IPS DF 4.7 (cell line): ENCODE measurements around the gene MRPL41.
"Not testable (repeated sequence)": the region's sequence is repeated elsewhere in the genome, so short reads cannot be mapped to it uniquely, and the experiment has no call there.

Source experiments
- DNase-seq: peaks from one replicate; pipeline ENCODE4 v3.0.0-alpha.2; 2013; ENCODE audit warnings: low spot score; ENCODE audit errors: extremely low read depth

MRPL41 gene

DNA sequence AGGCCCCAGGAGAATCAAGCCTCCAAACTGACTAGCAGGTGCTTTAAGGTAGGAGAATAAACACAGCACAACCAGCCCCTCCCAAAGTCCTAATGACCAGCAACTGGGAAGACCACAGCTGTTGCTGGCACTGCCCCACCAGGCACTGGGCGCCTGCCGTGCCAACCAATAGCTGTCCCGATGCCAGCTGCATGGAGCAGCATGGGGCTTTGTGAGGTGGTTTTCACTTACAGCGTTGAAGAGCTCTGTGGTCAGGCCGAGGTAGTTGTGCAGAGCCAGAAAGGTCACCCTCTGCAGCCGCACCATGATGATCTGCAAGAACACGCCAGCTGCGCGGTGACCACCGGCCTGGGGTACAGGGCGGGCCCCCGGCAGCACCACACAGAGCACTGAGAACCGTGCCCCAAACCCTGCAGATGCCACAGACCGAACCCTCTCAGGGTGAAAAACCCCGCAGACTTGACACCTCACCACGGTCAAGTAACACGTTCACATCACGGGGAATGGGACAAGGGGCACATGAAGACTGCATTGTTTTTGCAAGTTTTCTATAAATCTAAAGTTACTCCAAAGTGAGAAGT is 30.2 kb upstream of the MRPL41 start:
- no peak for DNase-seq

DNA sequence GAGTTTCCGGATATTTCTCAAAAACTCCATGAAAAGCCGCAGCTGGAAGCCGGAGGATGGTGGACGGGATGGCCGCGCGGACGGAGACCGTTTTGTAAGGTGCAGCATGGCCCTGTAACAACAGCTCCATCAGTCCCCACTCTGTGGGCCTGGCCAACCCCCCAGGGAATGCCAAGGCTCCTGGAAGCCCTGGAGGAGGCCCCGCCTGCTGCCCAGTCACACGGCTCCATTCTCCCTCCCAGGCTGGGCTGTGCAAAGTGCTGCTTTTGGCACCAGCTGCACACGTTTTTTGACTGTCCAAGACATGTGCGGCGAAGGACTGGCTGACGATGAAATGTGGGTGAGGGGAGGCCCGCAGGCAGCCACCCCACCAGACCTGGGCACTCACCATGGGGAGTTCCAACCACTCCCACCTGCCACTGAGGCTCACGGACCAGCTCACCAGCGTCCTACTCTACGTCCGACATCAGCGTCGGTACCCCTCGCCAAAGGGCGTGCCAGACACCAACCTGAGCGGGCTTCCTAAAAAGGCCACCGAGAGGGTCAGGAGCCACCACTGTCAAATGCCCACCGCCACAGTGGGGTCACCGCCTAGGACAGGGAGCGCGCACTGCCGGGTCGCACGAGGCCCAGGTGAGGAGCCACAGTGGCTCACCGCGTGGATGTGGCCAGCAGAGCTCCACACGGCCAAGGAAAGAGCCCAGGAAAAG is 28.8 kb upstream of the MRPL41 start:
- DNase-seq, result no peak

DNA sequence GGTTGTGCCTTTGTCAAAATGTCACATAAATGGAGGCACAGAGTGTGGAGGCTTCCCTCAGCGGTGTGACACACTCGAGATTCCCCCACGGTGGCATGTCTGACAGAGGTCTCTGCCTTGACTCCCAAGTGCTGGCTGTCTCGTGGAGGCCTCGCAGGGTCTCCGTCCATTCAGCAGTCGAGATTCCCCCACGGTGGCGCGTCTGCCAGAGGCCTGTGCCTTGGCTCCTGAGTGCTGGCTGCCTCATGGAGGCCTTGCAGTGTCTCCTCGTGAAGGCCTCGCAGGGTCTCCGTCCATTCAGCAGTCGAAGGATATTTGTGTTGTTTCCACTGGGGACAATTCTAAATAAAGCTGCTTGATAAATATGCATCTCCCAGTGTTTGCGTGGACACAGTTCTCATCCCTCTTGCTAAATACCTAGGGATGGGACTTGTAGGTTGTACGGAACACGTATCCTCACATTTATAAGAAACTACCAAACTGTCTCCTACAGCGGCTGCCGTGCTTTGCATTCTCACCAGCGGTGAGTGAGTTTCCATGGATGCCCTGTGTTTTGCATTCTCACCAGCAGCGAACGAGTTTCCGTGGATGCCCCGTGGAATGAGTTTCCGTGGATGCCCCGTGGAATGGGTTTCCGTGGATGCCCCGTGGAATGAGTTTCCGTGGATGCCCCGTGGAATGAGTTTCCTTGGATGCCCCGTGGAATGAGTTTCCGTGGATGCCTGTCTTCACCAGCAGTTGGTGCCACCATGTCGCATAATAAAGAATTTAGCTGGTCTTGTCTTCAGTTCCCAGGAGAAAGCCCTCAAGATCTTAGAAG is 27.3 kb upstream of the MRPL41 start:
- no peak for DNase-seq

DNA sequence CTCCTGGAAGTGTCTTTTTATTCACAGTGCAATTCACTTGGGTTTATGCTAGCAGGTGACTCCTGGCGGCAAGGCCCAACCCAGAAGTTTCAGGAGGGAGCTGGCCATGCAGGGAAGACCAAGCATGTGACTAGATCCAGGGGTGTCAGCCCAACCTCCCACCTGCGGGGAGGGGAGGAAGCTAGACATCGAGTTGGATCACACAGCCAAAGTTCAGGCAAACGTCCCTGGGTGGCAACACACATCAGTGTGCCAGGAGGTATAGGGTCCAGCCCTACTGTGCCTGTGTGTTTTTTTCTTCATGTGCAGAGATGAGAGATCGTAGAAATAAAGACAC is 26.7 kb upstream of the MRPL41 start:
- no peak for DNase-seq

DNA sequence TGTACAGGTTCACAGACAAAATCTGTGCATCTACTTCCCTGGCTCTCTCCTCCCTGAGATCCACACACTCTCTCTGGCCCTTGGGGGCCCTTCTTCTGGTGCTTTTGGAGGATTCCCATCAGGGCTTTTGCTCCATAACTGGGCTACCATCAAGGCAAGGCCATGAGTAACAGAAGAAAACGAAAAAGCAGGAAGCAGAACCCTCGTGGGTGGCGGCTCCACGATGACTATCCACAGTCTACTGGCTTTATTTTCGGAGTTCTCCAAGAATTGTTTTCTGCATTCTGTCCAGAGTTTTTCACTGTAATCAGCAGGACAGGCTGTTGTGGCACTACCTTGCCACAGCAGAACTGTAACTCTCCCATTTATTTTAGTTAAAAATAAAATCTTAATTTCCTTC is 21.3 kb upstream of the MRPL41 start:
- DNase-seq, result no peak

DNA sequence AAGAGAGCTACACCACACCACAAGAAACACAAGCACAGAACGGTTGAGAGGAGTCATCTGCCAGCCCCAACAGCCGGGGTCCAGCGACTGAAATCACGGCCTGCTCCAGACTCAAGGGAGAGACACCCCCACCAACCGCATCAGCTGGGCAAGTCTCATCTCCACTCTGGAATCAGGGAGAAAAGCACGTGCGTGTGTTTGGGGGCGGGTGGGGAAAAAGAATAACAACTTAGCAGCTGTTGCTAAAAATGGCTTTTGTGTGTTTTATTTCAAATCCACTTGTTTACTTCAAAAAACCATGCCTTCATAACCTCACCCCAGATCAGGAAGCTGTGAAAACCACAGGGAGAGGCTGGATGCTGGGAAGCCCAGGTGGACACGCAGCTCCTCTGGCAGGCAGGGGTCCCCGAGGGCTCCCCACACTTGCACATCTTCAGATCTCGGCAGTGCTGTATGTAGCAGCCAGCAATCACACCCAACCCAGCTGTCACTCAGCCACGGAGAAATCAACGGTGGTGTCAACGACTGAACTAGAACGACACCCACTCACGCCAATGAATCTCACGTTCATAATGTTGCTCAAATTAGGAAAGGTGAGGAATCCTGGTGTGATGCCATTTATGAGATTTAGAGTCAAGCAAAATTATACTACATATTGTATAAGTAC is 20.4 kb upstream of the MRPL41 start:
- DNase-seq, result no peak

DNA sequence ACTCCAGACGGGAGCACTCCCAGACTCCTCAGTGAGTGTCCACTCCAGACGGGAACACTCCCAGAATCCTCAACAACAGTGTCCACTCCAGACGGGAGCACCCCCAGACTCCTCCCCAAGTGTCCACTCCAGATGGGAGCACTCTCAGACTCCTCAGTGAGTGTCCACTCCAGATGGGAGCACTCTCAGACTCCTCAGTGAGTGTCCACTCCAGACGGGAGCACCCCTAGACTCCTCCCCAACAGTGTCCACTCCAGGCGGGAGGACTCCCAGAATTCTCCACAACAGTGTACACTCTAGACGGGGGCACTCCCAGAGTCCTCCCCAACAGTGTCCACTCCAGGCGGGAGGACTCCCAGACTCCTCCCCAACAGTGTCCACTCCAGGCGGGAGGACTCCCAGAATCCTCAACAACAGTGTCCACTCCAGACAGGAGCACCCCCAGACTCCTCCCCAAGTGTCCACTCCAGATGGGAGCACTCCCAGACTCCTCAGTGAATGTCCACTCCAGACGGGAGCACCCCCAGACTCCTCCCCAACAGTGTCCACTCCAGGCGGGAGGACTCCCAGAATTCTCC is 18.7 kb upstream of the MRPL41 start:
- not testable (repeated sequence) for DNase-seq

DNA sequence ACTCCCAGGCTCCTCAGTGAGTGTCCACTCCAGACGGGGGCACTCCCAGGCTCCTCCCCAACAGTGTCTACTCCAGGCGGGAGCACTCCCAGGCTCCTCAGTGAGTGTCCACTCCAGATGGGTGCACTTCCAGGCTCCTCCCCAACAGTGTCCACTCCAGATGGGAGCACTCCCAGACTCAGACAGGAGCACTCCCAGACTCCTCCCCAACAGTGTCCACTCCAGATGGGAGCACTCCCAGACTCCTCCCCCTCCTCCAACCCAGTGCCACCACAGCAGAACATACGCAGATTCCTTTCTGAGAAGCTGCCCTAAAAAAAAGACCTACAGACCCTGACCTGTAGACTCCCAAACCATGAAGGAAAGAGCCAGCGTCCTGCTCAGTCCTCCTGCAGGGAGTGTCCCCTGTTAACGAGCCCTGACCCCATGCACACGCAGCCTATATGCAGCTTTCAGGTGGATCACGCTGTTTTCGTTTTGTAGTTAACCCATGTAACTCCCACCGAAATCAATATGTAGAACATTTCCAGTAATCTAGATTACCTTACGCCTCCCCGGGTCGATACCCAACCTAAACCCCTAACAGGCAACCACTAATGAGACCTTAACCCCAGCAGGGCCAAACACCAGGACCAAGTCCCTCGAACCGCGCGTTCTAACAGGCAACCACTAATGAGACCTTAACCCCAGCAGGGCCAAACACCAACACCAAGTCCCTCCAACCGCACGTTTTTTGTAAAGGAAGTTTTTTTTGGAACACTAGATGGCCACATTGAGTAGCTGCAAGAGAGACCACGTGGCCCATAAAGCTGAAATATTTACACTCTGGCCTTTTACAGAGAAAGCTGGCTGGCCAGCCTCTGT is 17.2 kb upstream of the MRPL41 start:
- DNase-seq, result no peak

DNA sequence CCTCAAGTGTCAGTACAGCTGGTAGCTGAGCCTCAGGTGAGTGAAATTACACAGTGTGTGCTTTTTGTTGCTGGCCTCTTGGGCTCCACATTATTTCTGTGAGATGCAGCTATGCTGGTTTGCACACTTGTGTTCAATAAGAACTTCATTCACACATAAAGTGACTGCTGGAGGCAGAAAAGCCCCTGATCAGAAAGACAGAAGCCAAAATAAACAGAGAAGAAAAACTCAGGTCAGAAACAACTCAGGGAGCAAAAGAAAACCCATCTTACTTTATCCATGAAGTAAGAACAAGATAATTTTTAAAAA is 16.6 kb upstream of the MRPL41 start:
- no peak for DNase-seq

DNA sequence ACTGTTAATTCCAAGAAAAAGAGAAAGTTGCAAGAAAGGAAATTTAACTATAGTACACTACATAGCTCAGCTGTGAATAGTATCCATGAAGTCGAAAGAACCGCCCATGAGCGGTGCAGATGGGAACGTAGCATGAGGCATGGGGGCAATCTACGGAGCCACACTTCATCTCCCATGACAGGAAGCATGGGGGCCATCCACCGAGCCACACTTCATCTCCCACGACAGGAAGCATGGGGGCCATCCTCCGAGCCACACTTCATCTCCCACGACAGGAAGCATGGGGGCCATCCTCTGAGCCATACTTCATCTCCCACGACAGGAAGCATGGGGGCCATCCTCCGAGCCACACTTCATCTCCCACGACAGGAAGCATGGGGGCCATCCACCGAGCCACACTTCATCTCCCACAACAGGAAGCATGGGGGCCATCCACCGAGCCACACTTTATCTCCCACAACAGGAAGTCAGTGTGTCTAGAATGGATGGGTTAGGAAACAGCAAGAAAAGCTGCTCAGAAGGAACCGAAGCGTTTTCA is 15.0 kb upstream of the MRPL41 start:
- DNase-seq, result not testable (repeated sequence)

DNA sequence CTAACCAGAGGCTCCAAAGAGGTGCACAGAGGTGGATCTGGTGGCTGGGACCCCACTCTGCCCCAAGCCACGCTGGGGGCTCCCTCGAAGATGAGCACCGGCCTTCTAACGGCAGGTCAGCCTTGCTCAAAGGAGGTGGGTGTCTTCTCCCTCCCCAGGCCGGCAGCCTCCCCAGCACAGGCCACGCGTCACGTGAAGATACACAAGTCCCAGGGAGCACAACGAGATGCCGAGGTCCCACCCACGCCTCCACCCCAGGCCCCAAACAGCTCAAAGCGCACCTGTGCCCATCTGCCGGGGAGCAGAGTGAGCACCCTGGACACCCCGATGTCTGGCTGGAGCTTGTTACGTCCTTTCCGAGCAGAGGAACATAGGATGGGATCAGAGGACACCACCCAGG is 13.6 kb upstream of the MRPL41 start:
- DNase-seq, result no peak

DNA sequence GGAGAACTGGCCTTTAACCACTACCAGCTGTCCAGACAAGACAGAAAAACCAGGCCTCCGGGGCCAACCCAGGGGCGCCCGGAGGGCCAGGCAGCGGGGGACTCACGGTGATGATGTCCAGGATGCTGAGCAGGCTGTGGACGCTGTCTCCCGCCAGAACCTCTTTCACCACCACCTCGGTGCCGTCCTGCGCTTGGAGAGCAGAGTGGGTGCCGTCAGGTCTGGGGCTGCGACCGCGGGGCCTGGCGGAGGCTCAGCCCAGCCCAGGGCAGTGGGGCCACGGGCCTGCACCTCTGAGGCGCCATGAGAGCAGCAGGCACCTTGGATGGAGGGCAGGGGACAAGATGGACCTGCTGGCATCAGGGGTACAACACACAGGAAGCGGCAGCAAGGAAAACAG is 11.1 kb upstream of the MRPL41 start:
- no peak for DNase-seq

DNA sequence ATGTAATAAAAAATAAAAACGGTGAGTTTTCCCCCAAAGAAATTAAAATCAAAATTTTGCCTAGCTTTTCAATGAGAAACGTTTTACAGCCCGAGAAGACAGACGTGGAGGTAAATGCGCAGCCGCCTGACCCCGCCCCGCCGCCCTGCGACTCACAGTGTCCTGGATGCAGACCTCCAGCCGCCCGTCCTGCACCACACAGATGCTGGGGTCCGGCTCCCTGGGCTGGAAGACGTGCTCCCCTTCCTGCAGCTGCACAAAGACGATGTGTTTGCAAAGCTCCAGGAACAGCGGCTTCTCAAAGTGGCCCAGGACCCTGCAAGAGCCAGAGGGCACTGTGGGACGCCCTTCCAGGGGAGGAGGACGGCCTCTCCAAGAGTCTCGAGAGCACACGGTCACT is 9.2 kb upstream of the MRPL41 start:
- DNase-seq, result no peak

DNA sequence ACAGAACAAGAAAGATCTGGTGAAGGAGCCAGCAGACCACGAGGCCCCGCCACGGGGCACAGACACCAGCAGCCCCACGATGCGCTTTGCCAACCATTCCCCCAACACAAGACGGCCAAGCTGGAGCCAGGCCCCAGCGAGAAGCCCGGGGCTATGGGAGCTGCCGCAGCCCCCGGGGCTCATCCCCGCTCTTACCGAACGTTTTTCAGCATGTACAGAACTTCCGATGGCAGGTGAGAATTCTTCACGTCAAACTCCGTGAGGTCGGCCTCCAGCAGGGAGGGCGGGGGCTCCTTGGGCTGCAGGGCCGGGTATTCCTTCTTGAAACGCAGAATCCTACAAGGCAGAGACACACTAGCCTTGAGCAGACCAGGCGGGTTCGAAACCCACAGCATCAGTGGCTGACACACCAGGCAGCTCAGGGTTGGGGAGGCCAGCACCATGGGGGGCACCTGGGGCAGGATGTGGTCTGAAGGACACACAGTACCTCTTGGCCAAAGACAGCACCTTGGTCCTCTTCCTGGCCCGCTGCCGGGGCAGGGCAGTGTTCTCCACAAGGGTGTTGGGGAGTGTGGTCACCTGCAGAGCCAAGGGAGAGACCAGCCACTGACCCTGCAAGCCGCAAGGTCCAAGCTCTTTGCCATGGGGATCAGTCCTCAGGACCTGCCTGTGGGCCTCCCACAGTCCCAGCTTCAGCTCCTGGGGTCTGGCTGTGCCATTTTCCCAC is 8.3 kb upstream of the MRPL41 start:
- no peak for DNase-seq

DNA sequence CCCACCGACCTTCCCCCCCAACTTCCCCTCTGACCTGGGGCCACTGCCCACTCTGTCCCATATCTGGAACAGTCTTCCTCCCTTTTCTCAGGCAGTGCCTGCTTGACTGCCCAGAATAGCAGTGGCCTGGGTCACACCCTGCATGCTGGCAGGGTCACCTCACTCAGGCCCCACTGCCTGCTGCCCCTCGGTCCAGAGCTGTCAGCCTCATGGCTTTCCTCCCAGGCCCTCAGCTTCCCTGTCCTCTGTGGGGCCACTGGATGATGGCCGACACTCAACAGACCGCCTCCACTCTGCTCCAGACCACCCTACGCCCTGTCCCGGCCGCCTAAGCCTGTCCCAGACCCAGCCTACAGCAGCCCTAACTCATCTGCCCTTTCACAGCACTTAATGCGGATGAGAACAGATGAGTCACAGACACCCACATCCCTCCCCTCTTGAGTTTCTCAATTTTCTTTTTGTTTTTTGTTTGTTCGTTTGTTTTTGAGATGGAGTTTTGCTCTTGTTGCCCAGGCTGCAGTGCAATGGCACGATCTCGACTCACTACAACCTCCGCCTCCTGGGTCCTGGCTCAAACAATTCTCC is 7.4 kb upstream of the MRPL41 start:
- DNase-seq, result no peak

DNA sequence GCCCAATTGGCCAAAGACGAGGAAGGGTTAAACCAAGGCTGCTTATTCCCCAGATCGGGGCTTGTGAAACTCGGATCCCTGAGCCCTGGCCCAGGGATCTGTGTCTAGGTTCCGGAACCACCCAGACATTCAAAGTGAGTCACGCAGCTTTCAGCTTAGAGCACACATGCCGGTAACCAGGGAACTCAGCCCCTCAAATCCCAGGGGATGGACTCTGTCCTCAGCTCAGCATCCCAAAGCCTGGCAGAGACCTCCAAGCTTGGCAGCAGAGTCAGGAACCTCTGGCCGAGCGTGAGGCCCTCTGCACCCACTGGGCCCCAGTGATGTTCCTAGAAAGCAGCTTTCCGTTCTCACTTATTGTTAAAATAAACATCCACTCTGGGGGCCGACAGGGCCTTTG is 6.6 kb upstream of the MRPL41 start:
- no peak for DNase-seq

DNA sequence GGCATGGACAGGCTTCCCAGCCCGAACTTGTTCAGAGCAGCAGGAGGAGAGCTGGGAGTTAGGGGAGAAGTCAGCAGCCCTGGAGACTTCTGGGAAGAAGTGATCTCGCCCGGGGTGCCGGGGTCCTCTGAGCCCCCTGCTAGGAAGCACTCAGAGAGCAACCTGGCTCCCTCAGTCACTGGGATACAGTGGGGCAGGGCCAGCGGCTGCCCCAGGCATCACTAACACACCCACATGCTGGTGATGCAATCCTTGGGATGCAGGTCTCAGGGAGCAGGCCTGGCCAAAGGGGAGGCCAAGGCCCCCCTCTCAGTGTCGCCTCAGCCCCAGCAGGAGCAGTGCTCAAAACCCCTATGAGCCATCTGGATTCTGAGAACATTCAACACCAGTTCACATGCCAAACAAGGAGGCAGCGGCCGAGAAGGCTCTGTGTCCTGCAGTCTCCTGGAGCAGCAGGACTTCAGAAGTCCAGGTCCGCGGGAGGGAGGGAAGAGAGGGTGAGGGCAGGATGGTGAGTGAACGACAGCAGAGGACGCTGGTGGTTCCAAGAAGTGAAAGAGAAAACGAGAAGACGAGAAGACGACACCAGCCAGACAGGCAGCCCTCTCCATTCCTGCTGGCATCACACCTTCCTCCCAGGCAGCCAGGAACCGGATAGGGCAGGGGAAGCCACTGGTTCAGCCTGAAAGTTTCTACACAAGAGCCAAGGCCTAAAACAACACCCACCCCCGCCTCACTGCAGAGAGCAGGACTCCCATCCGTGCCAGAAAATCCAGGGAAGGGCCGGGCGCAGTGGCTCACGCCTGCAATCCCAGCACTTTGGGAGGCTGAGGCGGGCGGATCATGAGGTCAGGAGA is 3.8 kb upstream of the MRPL41 start:
- DNase-seq, result no peak

DNA sequence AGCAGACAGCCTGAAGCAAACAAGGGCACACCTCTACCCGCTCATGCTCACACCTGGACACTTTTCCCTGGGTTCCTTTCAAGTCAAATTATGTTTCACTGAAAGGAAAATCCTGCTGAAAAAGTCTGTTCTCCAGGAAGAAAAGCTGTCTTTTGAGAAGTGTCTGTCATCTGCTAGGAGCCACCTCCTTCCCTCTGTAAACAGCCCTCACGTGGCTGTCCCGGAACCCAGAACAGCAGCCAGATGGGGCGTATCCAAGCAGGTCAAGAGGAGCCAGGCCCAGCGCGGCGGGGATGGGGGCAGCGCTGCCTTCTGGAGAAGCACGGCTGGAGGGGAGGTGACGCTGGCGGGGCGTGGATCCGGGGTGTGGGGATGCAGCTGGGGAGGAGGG is 1.5 kb upstream of the MRPL41 start, which contains the start of gene PNPLA7:
TSS of gene PNPLA7 (minus strand) at position 172 of the 391 bp plus-strand sequence. CDS start 205 bp downstream, outside the sequence.
- DNase-seq, result no peak

DNA sequence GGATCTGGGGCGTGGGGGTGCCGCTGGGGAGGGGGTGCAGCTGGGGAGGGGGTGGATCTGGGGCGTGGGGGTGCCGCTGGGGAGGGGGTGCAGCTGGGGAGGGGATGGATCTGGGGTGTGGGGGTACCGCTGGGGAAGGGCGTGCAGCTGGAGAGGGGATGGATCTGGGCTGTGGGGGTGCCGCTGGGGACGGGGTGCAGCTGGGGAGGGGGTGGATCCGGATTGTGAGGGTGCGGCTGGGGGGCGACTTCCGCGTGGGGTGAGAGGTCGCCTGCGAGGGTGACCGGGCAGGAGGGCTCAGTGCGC is 768 bp upstream of the MRPL41 start:
- DNase-seq, result not testable (repeated sequence)
